Activated naive CD4-positive, alpha-beta T cell treated with anti-CD3 and anti-CD28 coated beads for 36 hours (primary cell): ENCODE measurements around the gene LRR1. TPM values are rescaled to one million over a fixed set of nuclear protein-coding genes. Genes with fewer than 3 reads are reported as not detected.
A peak's percentile ranks its signal among the peaks of the same experiment; 100 is the strongest.

Source experiments
- CTCF ChIA-PET: fragments of 350-600 bp; sonication (Branson Sonifier 250); formaldehyde crosslinking; loops from one replicate; lab custom pipeline; 2021; ENCODE audit warnings: antibody characterized with exemption; lab: Charles Lee
- DNase-seq: peaks from one replicate; pipeline ENCODE4 v3.0.0-alpha.2; 2020
- H3K27ac Mint-ChIP-seq: one replicate; pipeline ENCODE4 v1.8.0; 2021; ENCODE audit warnings: mild to moderate bottlenecking, mixed read lengths
- H3K27me3 Mint-ChIP-seq: one replicate; pipeline ENCODE4 v1.8.0; 2021; ENCODE audit warnings: low read depth, mixed read lengths
- H3K36me3 Mint-ChIP-seq: one replicate; pipeline ENCODE4 v1.8.0; 2021; ENCODE audit warnings: low read depth, mixed read lengths
- H3K4me1 Mint-ChIP-seq: one replicate; pipeline ENCODE4 v1.8.0; 2021; ENCODE audit warnings: low read depth, mixed read lengths
- H3K4me3 Mint-ChIP-seq: one replicate; pipeline ENCODE4 v1.8.0; 2021; ENCODE audit warnings: mild to moderate bottlenecking, moderate library complexity, mixed read lengths
- H3K9me3 Mint-ChIP-seq: one replicate; pipeline ENCODE4 v1.8.0; 2021; ENCODE audit warnings: mixed read lengths
- intact Hi-C: fragments of 100-400 bp; cut with micrococcal nuclease; formaldehyde crosslinking; loops from one replicate; pipeline ENCODE4 v1.15.1; 2023
- total RNA-seq, 2 experiments: library from RNA; stranded (reverse); gene quantifications; one replicate each; pipeline ENCODE4 v1.2.3, GENCODE V29; 2021

LRR1 gene
- 10 to 100 TPM; 47.7 to 49.1 TPM for total RNA-seq

GRCh38 chr14:49598485-49599300 lies at the start of gene LRR1:
Gene LRR1 (plus strand): TSS chr14:49598940. CDS start chr14:49599021, 81 bp downstream.
- peak within 1 kb of the TSS; percentile 99 for H3K4me3 Mint-ChIP-seq
- no peaks in the 10 kb centered on the region for H3K9me3 Mint-ChIP-seq
- CTCF ChIA-PET = interaction anchor here (0.6 to 2.9 kb wide), 4 partner anchors 12 to 105 kb away, joined by 3 to 33 read pairs (median 4); partner anchors contain the start of genes MGAT2, RPL36AL and RPS29
- H3K27ac Mint-ChIP-seq = peak within 1 kb of the TSS; percentile 99
- peaks cover 20% of the 10 kb centered on the region for H3K4me1 Mint-ChIP-seq
- peaks cover 23% of the 10 kb centered on the region for H3K36me3 Mint-ChIP-seq
- no peaks in the 10 kb centered on the region for H3K27me3 Mint-ChIP-seq
- intact Hi-C loops = loop anchor here (1.0 to 10.0 kb wide), 6 partner anchors 12 to 1216 kb away; partner anchors contain the start of genes DMAC2L, KLHDC2, L2HGDH and MGAT2
- DNase-seq = peak; percentile 87

GRCh38 chr14:49549446-49549845 lies 49.3 kb upstream of the LRR1 start:
- no peak overlapping the region for H3K27ac Mint-ChIP-seq
- H3K27me3 Mint-ChIP-seq = no peaks in the 10 kb centered on the region
- intact Hi-C loops = no loop called here
- CTCF ChIA-PET = interaction anchor here (2.1 to 3.2 kb wide), 2 partner anchors 52 to 88 kb away, joined by 6 to 11 read pairs; no protein-coding TSS in a partner anchor
- DNase-seq = no peak
- H3K4me3 Mint-ChIP-seq = no peak overlapping the region
- H3K4me1 Mint-ChIP-seq = no peaks in the 10 kb centered on the region
- no peaks in the 10 kb centered on the region for H3K9me3 Mint-ChIP-seq
- no peaks in the 10 kb centered on the region for H3K36me3 Mint-ChIP-seq

DNA sequence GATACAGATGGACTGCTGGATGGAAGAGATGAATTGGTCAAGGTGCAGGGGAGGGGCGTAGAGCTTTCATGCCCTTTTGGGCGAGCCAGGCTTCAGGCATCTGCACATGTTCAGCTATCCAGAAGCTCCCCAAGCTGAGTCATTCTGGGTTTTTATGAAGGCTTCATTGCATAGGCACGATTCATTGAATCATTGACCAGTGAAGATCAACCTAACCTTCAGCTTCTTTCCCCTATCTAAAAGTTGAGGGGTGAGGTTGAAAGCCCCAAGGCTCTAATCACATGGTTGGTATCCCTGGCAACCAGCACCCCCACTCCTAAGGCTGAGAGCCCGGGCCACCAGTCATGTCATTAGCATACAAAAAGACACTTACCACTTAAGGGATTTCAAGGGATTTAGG lies 48.9 kb upstream of the LRR1 start:
- intact Hi-C loops = no loop called here
- Mint-ChIP-seq H3K27ac (no peak overlapping the region), H3K4me1 (no peaks in the 10 kb centered on the region), H3K36me3 (no peaks in the 10 kb centered on the region), H3K9me3 (no peaks in the 10 kb centered on the region), H3K27me3 (no peaks in the 10 kb centered on the region), H3K4me3 (no peak overlapping the region)
- CTCF ChIA-PET = interaction anchor here (2.1 to 3.2 kb wide), 2 partner anchors 52 to 88 kb away, joined by 6 to 11 read pairs; no protein-coding TSS in a partner anchor
- DNase-seq = no peak

GRCh38 chr14:49550286-49551184 lies 48.2 kb upstream of the LRR1 start:
- CTCF ChIA-PET = interaction anchor here (0.5 to 3.2 kb wide), 3 partner anchors 44 to 89 kb away, joined by 6 to 11 read pairs (median 7); no protein-coding TSS in a partner anchor
- intact Hi-C loops = loop anchor here (1.0 kb wide), 1 partner anchor 89 kb away; no protein-coding TSS in a partner anchor
- H3K4me1 Mint-ChIP-seq = no peaks in the 10 kb centered on the region

DNA sequence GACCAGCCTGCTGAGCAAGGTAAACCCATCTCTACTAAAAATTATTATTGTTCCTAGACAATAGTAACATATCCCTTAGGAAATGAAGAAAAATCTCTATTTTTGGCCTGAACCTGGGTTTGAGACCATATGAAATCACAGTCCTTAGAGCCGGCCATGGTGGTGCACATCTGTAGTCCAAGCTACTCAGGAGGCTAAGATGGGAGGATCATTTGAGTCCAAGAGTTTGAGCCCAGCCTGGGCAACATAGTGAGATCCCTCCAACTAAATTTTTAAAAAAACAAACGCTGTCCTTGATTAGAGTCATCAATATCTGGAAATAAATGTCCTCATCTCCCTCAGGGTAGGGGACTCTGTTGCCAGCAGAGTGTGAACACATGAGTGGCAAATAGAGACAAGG lies 47.2 kb upstream of the LRR1 start:
- Mint-ChIP-seq H3K4me3 (no peak overlapping the region), H3K27me3 (no peaks in the 10 kb centered on the region), H3K36me3 (no peaks in the 10 kb centered on the region), H3K27ac (no peak overlapping the region), H3K9me3 (no peaks in the 10 kb centered on the region), H3K4me1 (no peaks in the 10 kb centered on the region)
- CTCF ChIA-PET = interaction anchor here (2.1 to 3.2 kb wide), 2 partner anchors 54 to 90 kb away, joined by 6 to 11 read pairs; no protein-coding TSS in a partner anchor
- DNase-seq = no peak
- intact Hi-C loops = loop anchor here (1.0 kb wide), 1 partner anchor 90 kb away; no protein-coding TSS in a partner anchor

More at GRCh38 chr14:49550286-49551184, 48.2 kb upstream of the LRR1 start:
- Mint-ChIP-seq H3K9me3 (no peaks in the 10 kb centered on the region), H3K27ac (no peak overlapping the region), H3K27me3 (no peaks in the 10 kb centered on the region), H3K4me3 (no peak overlapping the region), H3K36me3 (no peaks in the 10 kb centered on the region)
- no peak for DNase-seq

DNA sequence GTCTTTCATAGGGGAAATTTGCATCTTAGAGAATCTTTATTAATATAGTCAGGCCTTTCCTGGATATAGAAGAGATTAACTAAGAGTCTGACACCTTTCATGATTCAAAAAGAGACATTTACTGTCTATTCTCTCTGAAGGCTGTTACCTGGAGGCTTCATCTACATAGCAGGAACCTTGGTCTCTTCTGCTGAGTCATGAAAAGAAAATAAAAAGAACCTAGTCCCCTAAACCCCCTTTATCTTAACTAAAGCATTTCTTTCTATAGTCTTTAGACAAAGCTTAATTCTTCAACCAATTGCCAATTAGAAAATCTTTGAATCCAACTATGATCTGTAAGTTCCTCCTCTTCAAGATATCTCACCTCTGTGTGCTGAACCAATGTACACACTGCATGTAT lies 45.6 kb upstream of the LRR1 start:
- DNase-seq = no peak
- no peak overlapping the region for H3K27ac Mint-ChIP-seq
- no peaks in the 10 kb centered on the region for H3K36me3 Mint-ChIP-seq
- no peaks in the 10 kb centered on the region for H3K27me3 Mint-ChIP-seq
- no peaks in the 10 kb centered on the region for H3K4me1 Mint-ChIP-seq
- CTCF ChIA-PET = no interaction called here
- H3K4me3 Mint-ChIP-seq = no peak overlapping the region
- H3K9me3 Mint-ChIP-seq = no peaks in the 10 kb centered on the region
- intact Hi-C loops = no loop called here

DNA sequence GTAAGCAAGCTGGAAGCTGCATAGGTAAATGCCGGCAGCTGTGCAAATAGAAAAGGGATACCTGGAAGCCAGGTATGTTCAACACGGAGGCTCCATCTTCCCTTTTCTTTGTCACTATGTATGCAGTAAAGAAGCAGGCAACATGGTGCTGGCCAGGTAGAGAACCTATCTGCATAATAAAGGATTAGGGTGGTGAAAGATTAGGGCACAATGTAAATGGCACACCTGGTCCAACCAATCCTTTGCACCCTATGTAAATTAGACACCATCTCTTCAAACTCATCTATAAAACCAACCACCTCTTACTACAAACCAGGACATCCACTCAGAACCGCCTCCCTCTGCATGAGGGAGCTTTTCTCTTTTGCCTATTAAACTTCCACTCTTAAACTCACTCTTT lies 44.8 kb upstream of the LRR1 start:
- H3K36me3 Mint-ChIP-seq = no peaks in the 10 kb centered on the region
- DNase-seq = no peak
- intact Hi-C loops = no loop called here
- CTCF ChIA-PET = no interaction called here
- H3K4me3 Mint-ChIP-seq = no peak overlapping the region
- H3K9me3 Mint-ChIP-seq = no peaks in the 10 kb centered on the region
- H3K27me3 Mint-ChIP-seq = no peaks in the 10 kb centered on the region
- no peak overlapping the region for H3K27ac Mint-ChIP-seq
- no peaks in the 10 kb centered on the region for H3K4me1 Mint-ChIP-seq

DNA sequence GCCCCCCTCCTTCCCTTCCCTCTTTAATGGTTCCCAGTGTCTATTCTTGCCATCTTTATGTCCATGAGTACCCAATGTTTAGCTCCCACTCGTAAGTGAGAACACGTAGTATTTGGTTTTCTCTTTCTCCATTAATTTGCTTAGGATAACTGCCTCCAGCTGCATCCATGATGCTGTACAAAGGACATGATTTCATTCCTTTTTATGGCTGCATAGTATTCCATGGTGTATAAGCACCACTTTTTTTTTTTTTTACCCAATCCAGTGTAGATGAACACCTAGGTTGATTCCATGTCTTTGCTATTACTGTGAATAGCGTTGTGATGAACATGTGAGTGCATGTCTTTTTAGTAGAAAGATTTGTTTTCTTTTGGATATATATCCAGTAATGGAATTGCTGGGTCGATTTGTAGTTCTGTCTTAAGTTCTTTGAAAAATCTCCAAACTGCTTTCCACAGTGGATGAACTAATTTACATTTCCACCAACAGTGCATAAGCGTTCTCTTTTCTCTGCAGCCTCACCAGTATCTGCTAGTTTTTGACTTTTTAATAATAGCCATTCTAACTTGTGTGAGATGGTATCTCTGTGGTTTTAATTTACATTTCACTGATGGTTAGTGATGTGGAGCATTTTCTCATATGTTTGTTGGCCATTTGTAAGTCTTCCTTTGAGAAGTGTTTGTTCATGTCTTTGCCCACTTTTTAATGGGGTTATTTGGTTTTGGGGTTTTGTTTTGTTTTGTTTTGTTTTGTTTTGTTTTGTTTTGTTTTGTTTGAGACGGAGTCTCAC lies 38.6 kb upstream of the LRR1 start:
- intact Hi-C loops = no loop called here
- CTCF ChIA-PET = interaction anchor here (0.6 kb wide), 1 partner anchor 43 kb away, joined by 5 read pairs; no protein-coding TSS in a partner anchor
- no peak for DNase-seq
- H3K4me1 Mint-ChIP-seq = no peaks in the 10 kb centered on the region
- H3K4me3 Mint-ChIP-seq = no peak overlapping the region
- no peak overlapping the region for H3K27ac Mint-ChIP-seq
- no peaks in the 10 kb centered on the region for H3K36me3 Mint-ChIP-seq
- H3K27me3 Mint-ChIP-seq = peaks cover 4% of the 10 kb centered on the region
- no peaks in the 10 kb centered on the region for H3K9me3 Mint-ChIP-seq

DNA sequence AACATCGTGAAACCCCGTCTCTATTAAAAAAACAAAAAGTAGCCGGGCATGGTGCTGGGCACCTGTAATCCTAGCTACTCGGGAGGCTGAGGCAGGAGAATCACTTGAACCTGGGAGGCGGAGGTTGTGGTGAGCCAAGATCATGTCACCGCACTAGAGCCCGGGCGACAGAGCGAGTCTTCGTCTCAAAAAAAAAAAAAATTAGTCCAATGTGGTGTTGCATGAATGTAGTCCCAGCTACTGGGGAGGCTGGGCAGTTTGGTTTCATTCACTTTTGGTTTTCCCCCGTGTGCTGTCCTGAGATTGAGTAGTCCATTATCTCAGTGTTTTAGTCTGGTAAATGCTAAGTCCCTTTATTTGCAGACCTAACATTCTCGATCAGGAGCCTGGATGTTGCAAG lies 32.0 kb upstream of the LRR1 start:
- Mint-ChIP-seq H3K36me3 (peaks cover 10% of the 10 kb centered on the region), H3K9me3 (peaks cover 7% of the 10 kb centered on the region), H3K4me1 (no peaks in the 10 kb centered on the region), H3K27ac (no peak overlapping the region), H3K4me3 (no peak overlapping the region), H3K27me3 (peaks cover under 1% of the 10 kb centered on the region)
- no peak for DNase-seq
- intact Hi-C loops = no loop called here
- CTCF ChIA-PET = interaction anchor here (0.5 kb wide), 1 partner anchor 167 kb away, joined by 3 read pairs; no protein-coding TSS in a partner anchor

DNA sequence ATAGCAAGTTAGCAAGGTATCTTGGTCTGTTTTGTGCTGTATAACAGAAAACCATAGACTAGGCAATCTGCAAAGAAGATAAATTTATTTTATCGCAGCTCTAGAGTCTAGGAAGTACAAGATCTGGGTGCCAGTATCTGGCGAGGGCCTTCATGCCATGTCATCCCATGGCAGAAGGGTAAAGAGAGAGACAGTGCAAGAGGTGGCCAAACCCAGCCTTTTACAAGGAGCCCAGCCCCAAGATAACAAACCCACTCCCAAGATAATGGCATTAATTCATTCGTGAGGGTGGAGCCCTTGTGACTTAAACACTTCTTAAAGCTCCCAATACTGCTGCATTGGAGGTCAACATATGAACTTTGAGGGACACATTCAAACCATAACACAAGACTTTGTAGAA lies 29.5 kb upstream of the LRR1 start:
- Mint-ChIP-seq H3K4me3 (no peak overlapping the region), H3K9me3 (peaks cover 10% of the 10 kb centered on the region), H3K4me1 (peaks cover 6% of the 10 kb centered on the region), H3K36me3 (peaks cover 29% of the 10 kb centered on the region), H3K27ac (no peak overlapping the region), H3K27me3 (no peaks in the 10 kb centered on the region)
- CTCF ChIA-PET = interaction anchor here (1.1 kb wide), 1 partner anchor 107 kb away, joined by 3 read pairs; no protein-coding TSS in a partner anchor
- intact Hi-C loops = no loop called here
- no peak for DNase-seq

- H3K27ac Mint-ChIP-seq = no peak overlapping the region
- H3K36me3 Mint-ChIP-seq = peaks cover 51% of the 10 kb centered on the region
- no peak for DNase-seq
- H3K27me3 Mint-ChIP-seq = no peaks in the 10 kb centered on the region
- H3K4me1 Mint-ChIP-seq = peaks cover 32% of the 10 kb centered on the region
- CTCF ChIA-PET = no interaction called here
- H3K4me3 Mint-ChIP-seq = no peak overlapping the region
- intact Hi-C loops = no loop called here
- H3K9me3 Mint-ChIP-seq = peaks cover 10% of the 10 kb centered on the region
These were observed 24.7 kb upstream of the LRR1 start for GRCh38 chr14:49574038-49574437.
